SK-N-SH (cell line): Measurements from ENCODE around the gene LOXHD1.

ENCODE experiments used
- CTCF ChIP-seq: fragments of 200-600 bp; sonication (generic); IDR thresholded peaks from 2 replicates; pipeline ENCODE4 v1.6.1; 2017; ENCODE audit warnings: antibody characterized with exemption, mild to moderate bottlenecking, moderate library complexity
- RCOR1 ChIP-seq: fragments of 150-350 bp; IDR thresholded peaks from 2 replicates; pipeline ENCODE4 v1.6.1; 2017; ENCODE audit warnings: antibody characterized with exemption, low read length
- SIN3A ChIP-seq: IDR thresholded peaks from 2 replicates; pipeline ENCODE4 v1.6.1; 2012; ENCODE audit warnings: low read depth, mild to moderate bottlenecking, low read length, moderate library complexity, borderline replicate concordance
- TF ChIP-seq, protein P1 (sequence below): IDR thresholded peaks from 2 replicates; pipeline ENCODE4 v1.4.0; 2012; ENCODE audit warnings: low read depth

- TF ChIP-seq CTCF (no peak), RCOR1 (no peak), SIN3A (no peak)
- TF ChIP-seq, protein P1, sequence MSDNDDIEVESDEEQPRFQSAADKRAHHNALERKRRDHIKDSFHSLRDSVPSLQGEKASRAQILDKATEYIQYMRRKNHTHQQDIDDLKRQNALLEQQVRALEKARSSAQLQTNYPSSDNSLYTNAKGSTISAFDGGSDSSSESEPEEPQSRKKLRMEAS: no peak
These were observed 86.4 kb downstream of the LOXHD1 start for GRCh38 chr18:46570666-46571065.
